CMK (cell line): ENCODE results near the gene TXNRD2.

Source experiments
- DNase-seq: peaks from one replicate; pipeline ENCODE4 v3.0.0-alpha.2; 2010; ENCODE audit warnings: low read depth

The TXNRD2 gene

GRCh38 chr22:19875531-19876313, 65.9 kb downstream of the TXNRD2 start:
- no peak for DNase-seq

- no peak for DNase-seq
These were observed 66.5 kb downstream of the TXNRD2 start for GRCh38 chr22:19875061-19875530.

- DNase-seq, result no peak
These were observed 67.1 kb downstream of the TXNRD2 start for GRCh38 chr22:19874307-19875060.

- DNase-seq, result no peak
These were observed 67.7 kb downstream of the TXNRD2 start for GRCh38 chr22:19873960-19874306.

GRCh38 chr22:19873138-19873959, 68.3 kb downstream of the TXNRD2 start:
- no peak for DNase-seq

GRCh38 chr22:19872779-19873137, 68.9 kb downstream of the TXNRD2 start:
- DNase-seq, result no peak

- DNase-seq, result no peak
These were observed 69.5 kb downstream of the TXNRD2 start for GRCh38 chr22:19871845-19872778.

- no peak for DNase-seq
These were observed 70.4 kb downstream of the TXNRD2 start for GRCh38 chr22:19871023-19871844.

- DNase-seq, result no peak
These were observed 71.2 kb downstream of the TXNRD2 start for GRCh38 chr22:19870153-19871022.

- no peak for DNase-seq
These were observed 72.0 kb downstream of the TXNRD2 start for GRCh38 chr22:19869497-19870152.

- DNase-seq, result no peak
These were observed 72.7 kb downstream of the TXNRD2 start for GRCh38 chr22:19868773-19869471.

GRCh38 chr22:19868333-19868732, 73.3 kb downstream of the TXNRD2 start:
- DNase-seq, result no peak

GRCh38 chr22:19867617-19868016, 74.0 kb downstream of the TXNRD2 start:
- no peak for DNase-seq

- no peak for DNase-seq
These were observed 75.0 kb downstream of the TXNRD2 start for GRCh38 chr22:19866665-19867009.

- DNase-seq, result no peak
These were observed 76.3 kb downstream of the TXNRD2 start for GRCh38 chr22:19865141-19865829.

- no peak for DNase-seq
These were observed 77.0 kb downstream of the TXNRD2 start for GRCh38 chr22:19864538-19865106.

- DNase-seq, result no peak
These were observed 78.0 kb downstream of the TXNRD2 start for GRCh38 chr22:19863571-19863970.
